IMR-90 (cell line): Measurements from ENCODE around the gene CD2BP2.
"Not testable (repeated sequence)": the region's sequence is repeated elsewhere in the genome, so short reads cannot be mapped to it uniquely, and the experiment has no call there.

Source experiments
- CEBPB ChIP-seq: IDR thresholded peaks from 2 replicates; pipeline ENCODE4 v1.6.1; 2012; ENCODE audit warnings: low read depth, low read length, improper control_type of control experiment
- CTCF ChIP-seq: conservative IDR thresholded peaks from 2 replicates; pipeline ENCODE4 v1.5.1; 2012; ENCODE audit warnings: mild to moderate bottlenecking, low read depth, low read length, improper control_type of control experiment
- MXI1 ChIP-seq: IDR thresholded peaks from 2 replicates; pipeline ENCODE4 v1.6.1; 2012; ENCODE audit warnings: low read depth, mild to moderate bottlenecking, low read length, moderate library complexity, borderline replicate concordance

- TF ChIP-seq CTCF, MXI1, CEBPB: not testable (repeated sequence)
These were observed 30.9 kb downstream of the CD2BP2 start for GRCh38 chr16:30324220-30324619.
